Osteoblast (primary cell): ENCODE results near the gene SEC14L6. TPM values are rescaled to one million over a fixed set of nuclear protein-coding genes. Genes with fewer than 3 reads are reported as not detected.

ENCODE experiments used
- DNase-seq: peaks from one replicate; pipeline ENCODE4 v3.0.0; 2011; ENCODE audit warnings: low spot score, mixed read lengths; ENCODE audit not compliant: insufficient read length; ENCODE audit errors: missing footprints
- H2AFZ ChIP-seq: 2 replicates; pipeline ENCODE4 v1.6.0; 2011; ENCODE audit warnings: mild to moderate bottlenecking, low read length
- H3K27ac ChIP-seq: 2 replicates; pipeline ENCODE4 v1.5.1; 2011; ENCODE audit warnings: mild to moderate bottlenecking, low read depth, low read length, moderate library complexity
- H3K27me3 ChIP-seq: 2 replicates; pipeline ENCODE4 v1.6.0; 2012; ENCODE audit warnings: mild to moderate bottlenecking, control low read depth, inconsistent platforms, low read length, moderate library complexity; ENCODE audit not compliant: insufficient read depth
- H3K36me3 ChIP-seq: 2 replicates; pipeline ENCODE4 v1.5.1; 2011; ENCODE audit warnings: mild to moderate bottlenecking, low read length, control low read depth, moderate library complexity; ENCODE audit not compliant: insufficient read depth
- H3K4me1 ChIP-seq: 2 replicates; pipeline ENCODE4 v1.5.1; 2011; ENCODE audit warnings: mild to moderate bottlenecking, low read length, control low read depth, moderate library complexity; ENCODE audit not compliant: insufficient read depth
- H3K4me2 ChIP-seq: 2 replicates; pipeline ENCODE4 v1.6.0; 2011; ENCODE audit warnings: mild to moderate bottlenecking, low read length; ENCODE audit not compliant: insufficient read depth
- H3K4me3 ChIP-seq: fragments of 200-600 bp; sonication (generic); 3 replicates; pipeline ENCODE4 v1.5.1; 2012; ENCODE audit warnings: mild to moderate bottlenecking, low read length, inconsistent platforms; ENCODE audit not compliant: insufficient read depth
- H3K79me2 ChIP-seq: 2 replicates; pipeline ENCODE4 v1.6.0; 2012; ENCODE audit warnings: mild to moderate bottlenecking, low read length, control low read depth, inconsistent platforms; ENCODE audit not compliant: insufficient read depth
- H3K9me3 ChIP-seq: 2 replicates; pipeline ENCODE4 v1.5.1; 2011; ENCODE audit warnings: low read depth, low read length, control low read depth
- H4K20me1 ChIP-seq: 2 replicates; pipeline ENCODE4 v1.6.0; 2012; ENCODE audit warnings: mild to moderate bottlenecking, low read length, control low read depth; ENCODE audit not compliant: insufficient read depth
- CTCF ChIP-seq: IDR thresholded peaks from 2 replicates; pipeline ENCODE4 v1.5.1; 2011; ENCODE audit warnings: mild to moderate bottlenecking, low read depth, low read length, moderate library complexity; ENCODE audit errors: extremely low read depth
- total RNA-seq: library from RNA; depleted of rRNA; stranded (reverse); fragments of >200 nt; gene quantifications from 2 replicates; pipeline ENCODE4 v1.2.3, GENCODE V29; 2012

The SEC14L6 gene
- total RNA-seq, 1 donor, result not detected

- no peak overlapping the region for H3K27ac ChIP-seq
- H3K4me1 ChIP-seq, result no peaks in the 10 kb centered on the region
- H3K9me3 ChIP-seq, result no peaks in the 10 kb centered on the region
- no peaks in the 10 kb centered on the region for H3K79me2 ChIP-seq
- H2AFZ ChIP-seq, result no peak overlapping the region
- no peak for DNase-seq
- H3K4me2 ChIP-seq, result no peak overlapping the region
- no peak overlapping the region for H3K4me3 ChIP-seq
- H3K36me3 ChIP-seq, result no peaks in the 10 kb centered on the region
- H4K20me1 ChIP-seq, result no peaks in the 10 kb centered on the region
- H3K27me3 ChIP-seq, result peaks cover 14% of the 10 kb centered on the region
- TF ChIP-seq CTCF, result no peak
Measured at GRCh38 chr22:30523646-30524489, 22.7 kb downstream of the SEC14L6 start.

- TF ChIP-seq CTCF, result no peak
- Histone ChIP-seq H3K36me3 (no peaks in the 10 kb centered on the region), H3K9me3 (no peaks in the 10 kb centered on the region), H3K4me3 (no peak overlapping the region), H3K27ac (no peak overlapping the region), H3K4me1 (no peaks in the 10 kb centered on the region), H3K27me3 (peaks cover 21% of the 10 kb centered on the region), H3K4me2 (no peak overlapping the region), H4K20me1 (no peaks in the 10 kb centered on the region), H3K79me2 (no peaks in the 10 kb centered on the region), H2AFZ (no peak overlapping the region)
- DNase-seq, result no peak
Measured at GRCh38 chr22:30521368-30522156, 25.0 kb downstream of the SEC14L6 start.

- no peak for DNase-seq
- Histone ChIP-seq H4K20me1 (no peaks in the 10 kb centered on the region), H3K79me2 (no peaks in the 10 kb centered on the region), H3K27ac (no peak overlapping the region), H3K36me3 (no peaks in the 10 kb centered on the region), H3K4me2 (no peak overlapping the region), H3K27me3 (peaks cover 26% of the 10 kb centered on the region), H2AFZ (no peak overlapping the region), H3K4me1 (no peaks in the 10 kb centered on the region), H3K4me3 (no peak overlapping the region), H3K9me3 (no peaks in the 10 kb centered on the region)
- TF ChIP-seq CTCF, result no peak
Measured at GRCh38 chr22:30519842-30520425, 26.6 kb downstream of the SEC14L6 start.

- Histone ChIP-seq H3K36me3 (no peaks in the 10 kb centered on the region), H3K27ac (no peak overlapping the region), H3K4me1 (no peaks in the 10 kb centered on the region), H3K79me2 (no peaks in the 10 kb centered on the region), H3K9me3 (no peaks in the 10 kb centered on the region), H3K4me2 (no peak overlapping the region), H4K20me1 (no peaks in the 10 kb centered on the region), H3K27me3 (peaks cover 12% of the 10 kb centered on the region), H3K4me3 (no peak overlapping the region), H2AFZ (no peak overlapping the region)
- no peak for TF ChIP-seq CTCF
- no peak for DNase-seq
Measured at GRCh38 chr22:30516731-30517130, 29.8 kb downstream of the SEC14L6 start.
